Activated T-cell treated with anti-CD3 and anti-CD28 coated beads for 4 hours (primary cell): ENCODE measurements around the gene PDE6G.
"Not testable (repeated sequence)": the region's sequence is repeated elsewhere in the genome, so short reads cannot be mapped to it uniquely, and the experiment has no call there.

Source experiments
- DNase-seq: peaks from one replicate; pipeline ENCODE4 v3.0.0-alpha.2; 2020

Gene PDE6G

GRCh38 chr17:81621494-81622130 is 34.7 kb downstream of the PDE6G start:
- no peak for DNase-seq

- DNase-seq: not testable (repeated sequence)
Observed at GRCh38 chr17:81618307-81618706, 38.0 kb downstream of the PDE6G start.

- DNase-seq: no peak
Observed at GRCh38 chr17:81616877-81617276, 39.5 kb downstream of the PDE6G start.

GRCh38 chr17:81615401-81615930 is 40.9 kb downstream of the PDE6G start:
- no peak for DNase-seq

- DNase-seq: no peak
Observed at GRCh38 chr17:81612172-81612970, 44.0 kb downstream of the PDE6G start.

GRCh38 chr17:81609541-81610311 is 46.6 kb downstream of the PDE6G start:
- DNase-seq: no peak

GRCh38 chr17:81608605-81609004 is 47.7 kb downstream of the PDE6G start:
- no peak for DNase-seq

GRCh38 chr17:81608082-81608481 is 48.3 kb downstream of the PDE6G start:
- no peak for DNase-seq

GRCh38 chr17:81607431-81607830 is 48.9 kb downstream of the PDE6G start:
- no peak for DNase-seq

- no peak for DNase-seq
Observed at GRCh38 chr17:81603846-81604610, 52.3 kb downstream of the PDE6G start.

GRCh38 chr17:81601525-81602120 is 54.7 kb downstream of the PDE6G start:
- DNase-seq: peak; percentile 21
